NCI-H774 (cell line): ENCODE results near the gene NDUFA11.

ENCODE experiments used
- DNase-seq: peaks from one replicate; lab custom pipeline; 2025; lab: John Stamatoyannopoulos, UW

The NDUFA11 gene

GRCh38 chr19:5932609-5933262 lies 29.1 kb upstream of the NDUFA11 start:
- DNase-seq: no peak

DNA sequence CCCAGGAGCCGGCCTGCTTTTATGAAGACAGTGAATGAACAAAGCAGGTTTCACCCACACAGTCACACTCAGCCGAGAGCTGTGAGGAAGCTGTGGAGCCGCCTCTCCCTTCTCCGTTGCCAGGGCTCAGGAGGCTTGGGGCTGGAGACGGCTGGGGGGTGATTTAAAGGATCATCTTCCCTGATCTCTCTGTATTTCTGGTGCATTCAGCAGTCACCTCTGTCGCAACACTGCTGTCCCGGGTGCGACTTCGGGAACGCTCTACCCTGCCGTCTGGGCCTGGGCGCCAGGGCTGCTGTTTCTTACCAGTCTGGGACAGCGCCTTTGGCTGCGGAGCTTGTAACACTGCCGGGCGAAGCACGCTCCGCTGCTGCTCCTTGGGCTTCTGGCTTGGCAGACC lies 28.6 kb upstream of the NDUFA11 start:
- DNase-seq: no peak

DNA sequence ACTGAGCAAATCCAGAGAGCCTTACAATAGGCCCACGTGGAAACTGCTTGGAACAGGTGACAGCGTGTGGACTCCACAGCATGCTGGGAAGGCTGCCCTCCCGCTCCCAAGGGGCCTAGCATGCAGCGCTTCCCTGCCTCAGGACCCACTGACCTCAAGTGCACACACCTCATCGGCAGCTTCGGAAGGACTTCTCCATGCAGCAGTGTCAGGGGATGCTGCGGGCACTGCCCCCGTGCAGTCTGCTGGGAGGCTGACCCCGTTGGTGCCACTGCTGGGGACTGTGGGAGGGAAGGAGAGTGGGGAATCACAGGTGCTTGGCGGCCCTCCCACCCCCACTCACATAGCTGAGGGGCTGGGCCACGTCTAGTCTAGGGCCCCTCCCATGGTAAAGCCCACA lies 27.7 kb upstream of the NDUFA11 start:
- no peak for DNase-seq

DNA sequence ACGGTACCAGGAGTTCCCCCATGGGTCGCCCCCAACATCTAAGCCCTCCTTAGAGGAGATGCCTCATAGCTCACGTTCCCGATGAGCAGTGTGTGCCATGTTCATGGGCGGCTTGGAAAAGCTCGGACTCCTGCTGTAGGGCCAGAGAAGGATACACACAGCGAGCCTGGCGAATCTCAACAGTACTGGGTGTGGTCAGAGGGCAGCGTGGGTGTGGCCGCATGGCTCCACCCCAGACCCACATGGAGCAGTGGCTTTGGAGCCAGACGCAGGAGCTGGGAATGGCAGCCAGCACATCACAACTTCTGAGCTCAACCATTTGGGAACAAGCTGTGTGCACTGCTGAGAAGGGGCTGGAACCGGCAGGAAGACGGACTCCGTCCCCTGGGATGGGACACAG lies 26.0 kb upstream of the NDUFA11 start:
- DNase-seq: no peak

DNA sequence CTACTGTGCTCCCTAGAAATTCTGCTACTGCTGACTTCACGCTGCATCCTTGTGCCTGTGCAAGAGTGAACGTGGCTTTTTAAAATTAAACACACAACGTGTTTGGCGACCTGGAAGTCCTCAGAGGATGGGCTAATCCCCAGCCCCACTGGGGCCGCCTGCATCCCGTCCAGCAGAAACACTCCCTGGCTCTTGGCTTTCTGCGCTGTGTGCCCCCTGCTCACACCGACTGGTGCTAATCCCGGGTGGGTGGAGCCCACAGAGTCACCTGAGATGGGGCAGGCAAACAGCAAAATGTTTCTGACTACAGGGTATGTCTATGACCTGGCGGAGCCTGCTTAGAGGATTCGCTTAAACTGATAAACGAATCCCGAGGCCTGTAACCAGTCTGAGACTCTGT lies 25.6 kb upstream of the NDUFA11 start:
- no peak for DNase-seq

GRCh38 chr19:5927441-5927821 lies 23.8 kb upstream of the NDUFA11 start:
- no peak for DNase-seq

GRCh38 chr19:5926641-5927440 lies 23.3 kb upstream of the NDUFA11 start:
- DNase-seq: no peak

DNA sequence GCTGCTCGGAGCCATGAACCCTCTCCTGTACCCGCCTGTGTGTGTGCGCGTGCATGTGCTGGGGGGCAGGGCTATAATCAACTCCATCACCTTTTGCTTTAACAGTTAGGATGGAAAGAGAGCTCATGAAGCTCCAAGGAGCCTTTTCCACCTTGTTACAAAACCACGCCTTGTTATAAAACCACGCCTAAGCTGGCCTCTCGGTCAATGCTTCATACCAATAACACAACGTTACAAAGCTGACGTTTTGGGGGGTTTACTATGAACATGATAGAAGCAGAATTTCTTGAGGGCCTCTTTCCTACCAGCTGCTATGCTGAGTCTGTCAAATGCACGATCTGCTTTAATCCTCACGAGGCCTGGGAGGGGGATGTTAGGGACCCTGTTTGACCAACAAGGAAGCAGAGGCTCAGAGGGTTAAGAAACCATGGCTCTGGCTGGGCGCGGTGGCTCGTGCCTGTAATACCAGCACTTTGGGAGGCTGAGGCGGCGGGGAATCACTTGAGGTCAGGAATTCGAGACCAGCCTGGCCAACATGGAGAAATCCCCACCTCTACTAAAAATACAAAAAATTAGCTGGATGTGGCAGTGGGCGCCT lies 22.3 kb upstream of the NDUFA11 start:
- DNase-seq: no peak

DNA sequence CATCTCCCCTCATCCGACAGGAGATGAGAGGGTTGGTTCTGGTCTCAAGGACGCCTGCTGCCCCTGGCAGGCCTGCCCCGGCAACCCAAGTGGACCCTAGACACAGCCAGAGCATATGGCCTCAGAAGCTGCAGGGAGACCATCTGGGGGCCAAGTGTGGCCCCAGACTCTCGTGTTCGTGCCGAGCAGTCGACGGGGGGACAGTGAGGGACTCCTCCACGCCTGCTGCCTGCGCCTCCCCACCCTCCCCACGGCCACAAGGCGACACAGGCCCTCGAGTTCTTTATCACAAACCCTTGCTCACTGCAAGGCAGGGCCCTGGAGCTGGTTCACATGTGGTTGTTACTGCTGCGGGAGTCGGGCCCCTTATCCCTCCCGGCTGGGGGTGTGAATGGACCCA lies 19.8 kb upstream of the NDUFA11 start:
- no peak for DNase-seq

GRCh38 chr19:5922161-5922545 lies 18.6 kb upstream of the NDUFA11 start:
- no peak for DNase-seq

DNA sequence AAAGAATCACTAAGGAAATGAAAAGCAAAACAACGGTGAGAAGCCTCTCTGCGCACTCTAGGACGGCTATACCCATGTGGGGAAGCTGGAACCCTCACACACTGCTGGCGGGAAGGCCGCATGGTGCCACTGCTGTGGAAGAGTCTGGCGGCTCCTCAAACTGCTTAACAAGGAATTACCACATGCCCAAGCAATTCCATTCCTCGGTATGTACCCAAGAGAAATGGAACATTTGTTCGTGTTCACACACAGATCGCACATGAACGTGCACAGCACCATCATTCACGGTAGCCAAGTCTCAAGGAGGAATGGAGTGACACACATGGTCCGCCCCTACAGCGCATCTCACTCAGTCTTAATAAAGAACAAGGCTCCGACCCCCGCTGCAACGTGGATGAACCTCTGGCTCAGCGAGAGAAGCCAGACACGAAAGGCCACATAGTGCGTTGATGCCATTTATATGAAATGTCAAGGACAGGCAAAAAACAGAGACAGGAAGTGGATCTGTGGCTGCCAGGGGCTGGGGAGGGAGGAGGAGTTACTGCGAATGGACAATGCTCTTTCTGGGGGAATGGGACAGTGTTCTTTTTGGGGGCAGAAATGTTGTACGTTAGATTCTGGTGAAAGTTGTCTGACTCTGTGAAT lies 18.0 kb upstream of the NDUFA11 start:
- no peak for DNase-seq

GRCh38 chr19:5918463-5919079 lies 15.0 kb upstream of the NDUFA11 start:
- DNase-seq: no peak

DNA sequence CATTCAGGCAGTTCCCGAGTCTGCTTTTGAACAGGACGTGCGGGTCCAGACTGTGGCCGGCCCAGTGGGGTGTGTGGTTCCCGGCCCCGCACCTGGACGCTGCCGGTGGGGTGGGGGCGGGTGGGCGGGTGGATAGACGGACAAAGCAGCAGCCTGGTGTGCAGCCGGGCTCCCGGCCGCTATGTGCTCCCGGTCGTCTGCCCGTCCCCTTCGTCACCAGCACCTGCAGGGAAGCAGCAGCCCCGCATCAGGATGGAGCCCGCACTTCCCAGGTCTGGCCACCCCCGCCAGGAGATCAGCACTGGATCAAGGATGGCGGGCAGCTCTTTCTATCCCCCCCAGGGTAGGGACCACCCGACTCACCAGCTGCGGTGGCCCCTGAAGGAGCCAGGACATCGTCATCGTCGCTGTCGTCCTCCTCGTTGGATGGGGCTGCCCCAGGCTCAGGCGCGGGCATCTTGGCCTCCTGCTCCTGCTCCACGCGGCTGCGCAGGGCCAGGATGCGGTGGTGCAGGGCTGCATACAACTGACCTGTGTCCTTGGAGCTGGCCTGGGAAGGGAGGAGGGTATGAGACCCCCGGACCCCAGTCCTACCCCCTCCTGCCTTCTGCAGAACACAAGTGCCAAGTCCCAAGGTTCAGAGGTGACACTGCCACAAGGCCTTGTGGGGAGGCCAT lies 14.0 kb upstream of the NDUFA11 start:
- no peak for DNase-seq

DNA sequence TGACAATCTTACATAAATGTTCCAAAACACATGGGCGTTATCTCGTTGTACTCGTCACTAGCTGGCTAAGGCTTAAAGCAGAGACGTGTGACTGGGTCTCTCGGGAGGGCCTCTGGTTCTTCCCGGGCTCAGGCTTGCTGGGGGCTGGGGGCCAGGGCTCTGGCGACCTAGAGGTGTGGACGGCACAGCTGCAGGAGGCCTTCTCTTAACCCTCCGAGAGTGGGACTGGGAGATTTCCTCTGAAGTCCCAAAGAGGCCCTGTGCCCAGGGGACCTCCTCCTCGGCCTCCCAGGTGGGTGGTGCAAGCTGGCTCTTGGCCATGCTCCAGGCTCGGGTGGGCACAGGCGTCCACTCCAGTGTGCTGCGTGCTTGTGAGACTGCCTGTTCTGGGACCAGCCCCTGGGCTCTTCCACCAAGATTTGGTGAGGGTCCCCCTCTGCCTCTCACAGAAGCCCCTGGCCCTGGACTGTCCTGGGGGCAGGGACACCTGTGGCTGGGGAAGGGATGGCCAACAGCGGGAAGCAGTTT lies 12.7 kb upstream of the NDUFA11 start:
- no peak for DNase-seq

- DNase-seq: no peak
These were observed 12.2 kb upstream of the NDUFA11 start for GRCh38 chr19:5915782-5916165.

DNA sequence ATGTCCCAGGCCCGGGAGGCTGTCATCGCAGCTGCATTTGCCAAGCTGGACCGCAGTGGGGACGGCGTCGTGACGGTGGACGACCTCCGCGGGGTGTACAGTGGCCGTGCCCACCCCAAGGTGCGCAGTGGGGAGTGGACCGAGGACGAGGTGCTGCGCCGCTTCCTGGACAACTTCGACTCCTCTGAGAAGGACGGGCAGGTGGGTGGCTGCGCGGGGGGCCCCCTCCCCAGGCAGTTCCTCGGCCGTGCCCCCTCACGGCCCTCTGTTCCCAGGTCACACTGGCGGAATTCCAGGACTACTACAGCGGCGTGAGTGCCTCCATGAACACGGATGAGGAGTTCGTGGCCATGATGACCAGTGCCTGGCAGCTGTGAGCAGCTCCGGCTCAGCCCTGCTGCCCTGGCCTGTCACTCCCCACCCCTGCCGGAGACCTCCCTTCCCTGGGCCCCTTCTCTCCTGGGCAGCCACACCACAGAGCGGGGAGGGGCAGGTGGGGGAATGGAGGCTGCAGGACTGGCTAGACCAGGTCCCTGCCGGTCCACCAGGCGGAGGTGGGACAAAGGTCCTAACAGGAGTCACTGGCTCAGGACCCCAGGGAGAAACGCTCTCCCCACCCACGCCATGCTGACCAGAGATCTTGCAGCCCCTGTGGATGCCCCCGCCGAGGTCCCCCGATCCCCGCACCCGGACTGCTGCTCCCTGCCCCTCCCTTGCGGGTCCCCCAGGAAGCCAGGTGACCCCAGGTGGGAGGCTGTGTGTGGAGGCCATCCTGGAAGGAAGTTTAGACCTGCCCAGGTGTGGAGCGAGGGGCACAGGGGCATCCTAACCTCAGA lies 11.6 kb upstream of the NDUFA11 start:
- DNase-seq: no peak

GRCh38 chr19:5914358-5914774 lies 10.8 kb upstream of the NDUFA11 start:
- DNase-seq: no peak

DNA sequence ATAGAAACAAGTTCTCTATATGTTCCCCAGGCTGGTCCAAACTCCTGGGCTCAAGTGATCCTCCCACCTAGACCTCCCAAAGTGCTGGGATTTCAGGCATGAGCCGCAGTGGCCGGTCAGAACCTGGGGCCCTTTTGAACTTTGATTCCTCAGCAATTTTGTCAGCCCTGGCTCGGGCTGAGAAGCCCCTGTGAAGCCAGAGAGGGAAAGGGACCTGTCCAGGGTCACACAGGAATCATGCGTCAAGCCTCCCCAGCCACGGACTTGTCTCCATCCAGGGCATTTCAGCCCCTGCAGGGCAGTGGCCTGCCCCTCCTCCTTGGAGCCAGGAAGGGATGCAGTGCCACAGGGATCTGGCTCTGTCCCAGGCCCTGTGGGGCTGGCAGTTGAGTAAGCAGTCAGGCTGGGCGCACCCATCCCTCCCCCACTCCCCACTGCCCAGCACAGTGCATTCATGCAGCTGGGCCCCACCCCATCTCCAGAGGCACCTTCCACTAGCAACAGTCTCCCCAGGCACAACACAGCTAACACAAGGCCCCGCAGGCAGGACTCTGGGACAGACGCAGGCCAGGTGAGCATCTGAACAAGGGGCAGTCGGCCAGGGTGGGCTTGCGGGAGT lies 10.3 kb upstream of the NDUFA11 start, which contains the start of gene CAPS:
CAPS (plus strand) TSS at position 516 of the 619 bp plus-strand sequence. CDS start 153 bp downstream, outside the sequence.
- DNase-seq: no peak

DNA sequence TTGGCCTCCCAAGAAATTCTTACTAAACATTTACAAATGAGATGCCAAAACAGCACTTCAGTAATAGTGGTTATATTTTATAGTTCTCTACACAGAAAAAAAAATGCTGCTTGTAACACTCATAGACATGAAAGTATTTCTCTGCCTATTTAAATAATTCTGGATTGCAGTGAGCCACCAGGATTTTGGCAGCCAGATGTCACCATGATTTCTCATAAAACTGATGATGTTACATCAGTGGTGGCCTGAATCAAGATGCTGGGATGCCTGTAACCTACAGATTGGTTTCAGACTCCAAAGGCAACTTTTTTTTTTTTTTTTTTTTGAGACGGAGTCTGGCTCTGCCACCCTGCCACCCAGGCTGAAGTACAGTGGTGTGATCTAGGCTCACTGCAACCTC lies 7.8 kb upstream of the NDUFA11 start:
- DNase-seq: no peak

GRCh38 chr19:5910638-5910907 lies 7.0 kb upstream of the NDUFA11 start:
- DNase-seq: no peak
